Keratinocyte (primary cell): ENCODE measurements around the gene PIAS3.

Experiments
- CTCF ChIP-seq, 3 experiments: IDR thresholded peaks in 1 of 3; conservative IDR thresholded peaks in 1 of 3; optimal IDR thresholded peaks in 1 of 3; 2 replicates in 2 of 3; 3 replicates in 1 of 3; pipeline versions ENCODE3 to v1.5.1; 2011; ENCODE audit warnings: low read length in 3 of 3, mild to moderate bottlenecking in 3 of 3, moderate library complexity in 2 of 3, control low read depth in 1 of 3, inconsistent platforms in 1 of 3; ENCODE audit not compliant: insufficient read depth in 2 of 3; ENCODE audit errors: extremely low read depth in 1 of 3
- EZH2 ChIP-seq: IDR thresholded peaks from one replicate; pipeline ENCODE4 v1.6.1; 2012; ENCODE audit warnings: inconsistent platforms, mild to moderate bottlenecking, low read length, moderate library complexity

GRCh38 chr1:145827966-145828365 is 30.9 kb downstream of the PIAS3 start:
- no peak for TF ChIP-seq CTCF (optimal IDR thresholded peaks at IDR 0.05 in 1 of 3, IDR thresholded peaks at IDR 0.05 in 1 of 3, conservative IDR thresholded peaks at IDR 0.05 in 1 of 3; ENCODE audit: extremely low read depth in 1 of 3, insufficient read depth in 2 of 3, low read length in 3 of 3)
- no peak for TF ChIP-seq EZH2
